ENCODE data around the gene ZNF598.

Gene ZNF598

GRCh38 chr16:1991948-1992703, 17.5 kb downstream of the ZNF598 start:
- peak; percentile 96 for DNase-seq (ENCODE audit: low read depth, low spot score)

GRCh38 chr16:1991588-1991947, 18.1 kb downstream of the ZNF598 start:
- no peak for DNase-seq (ENCODE audit: low read depth, low spot score)

- no peak for DNase-seq (ENCODE audit: low read depth, low spot score)
Observed at GRCh38 chr16:1991135-1991551, 18.5 kb downstream of the ZNF598 start.

DNA sequence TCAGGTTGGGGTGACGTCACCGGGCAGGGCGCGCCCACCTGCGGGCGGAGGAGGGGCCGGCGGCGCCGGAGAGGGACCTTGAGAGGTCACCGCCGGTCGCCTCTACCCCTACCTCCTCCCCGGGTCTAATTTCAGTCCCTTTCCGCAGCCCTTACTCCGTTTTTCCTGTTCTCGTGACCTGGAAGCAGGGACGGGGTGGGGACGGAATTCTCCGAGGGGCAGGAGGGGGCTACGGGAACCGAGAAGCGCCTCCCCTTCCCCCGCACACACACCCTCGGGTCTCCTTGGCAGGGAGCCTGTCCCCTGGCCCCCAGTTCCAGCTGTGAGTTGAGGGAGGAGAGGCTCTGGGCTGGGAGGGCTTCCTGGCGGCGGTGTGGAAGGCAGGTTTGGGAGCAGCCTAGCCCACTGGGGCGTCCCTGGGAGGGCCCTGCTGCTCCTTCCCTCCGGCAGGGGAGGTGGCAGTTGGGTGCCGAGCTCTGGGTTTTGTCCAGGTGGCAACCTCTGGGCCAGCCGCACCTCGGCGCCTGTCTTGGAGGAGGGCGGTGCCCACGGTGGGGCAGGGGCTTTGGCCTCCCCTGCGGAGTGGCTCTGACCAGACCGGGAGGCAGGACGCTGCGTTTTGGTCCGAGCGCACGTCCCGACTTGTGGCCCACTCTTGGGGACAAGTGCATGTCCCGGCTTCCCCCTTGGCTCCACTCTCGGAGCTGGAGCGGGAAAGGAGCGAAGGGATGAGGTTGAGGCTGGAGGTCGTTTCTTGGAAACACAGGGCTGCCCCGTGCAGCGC, 19.1 kb downstream of the ZNF598 start:
- no peak for DNase-seq (ENCODE audit: low read depth, low spot score)

- no peak for DNase-seq (ENCODE audit: low read depth, low spot score)
Observed at GRCh38 chr16:1990101-1990350, 19.6 kb downstream of the ZNF598 start.

- DNase-seq (ENCODE audit: low read depth, low spot score) = no peak
Observed at GRCh38 chr16:1989209-1990100, 20.2 kb downstream of the ZNF598 start, which contains the start of gene SYNGR3. SYNGR3 (plus strand) TSS chr16:1989970; CDS start chr16:1990103, 133 bp downstream.

- DNase-seq (ENCODE audit: low read depth, low spot score) = no peak
Observed at GRCh38 chr16:1987198-1987597, 22.4 kb downstream of the ZNF598 start.

- DNase-seq (ENCODE audit: low read depth, low spot score) = no peak
Observed at GRCh38 chr16:1985466-1986150, 24.0 kb downstream of the ZNF598 start.

GRCh38 chr16:1984347-1985225, 25.0 kb downstream of the ZNF598 start:
- DNase-seq (ENCODE audit: low read depth, low spot score) = no peak

DNA sequence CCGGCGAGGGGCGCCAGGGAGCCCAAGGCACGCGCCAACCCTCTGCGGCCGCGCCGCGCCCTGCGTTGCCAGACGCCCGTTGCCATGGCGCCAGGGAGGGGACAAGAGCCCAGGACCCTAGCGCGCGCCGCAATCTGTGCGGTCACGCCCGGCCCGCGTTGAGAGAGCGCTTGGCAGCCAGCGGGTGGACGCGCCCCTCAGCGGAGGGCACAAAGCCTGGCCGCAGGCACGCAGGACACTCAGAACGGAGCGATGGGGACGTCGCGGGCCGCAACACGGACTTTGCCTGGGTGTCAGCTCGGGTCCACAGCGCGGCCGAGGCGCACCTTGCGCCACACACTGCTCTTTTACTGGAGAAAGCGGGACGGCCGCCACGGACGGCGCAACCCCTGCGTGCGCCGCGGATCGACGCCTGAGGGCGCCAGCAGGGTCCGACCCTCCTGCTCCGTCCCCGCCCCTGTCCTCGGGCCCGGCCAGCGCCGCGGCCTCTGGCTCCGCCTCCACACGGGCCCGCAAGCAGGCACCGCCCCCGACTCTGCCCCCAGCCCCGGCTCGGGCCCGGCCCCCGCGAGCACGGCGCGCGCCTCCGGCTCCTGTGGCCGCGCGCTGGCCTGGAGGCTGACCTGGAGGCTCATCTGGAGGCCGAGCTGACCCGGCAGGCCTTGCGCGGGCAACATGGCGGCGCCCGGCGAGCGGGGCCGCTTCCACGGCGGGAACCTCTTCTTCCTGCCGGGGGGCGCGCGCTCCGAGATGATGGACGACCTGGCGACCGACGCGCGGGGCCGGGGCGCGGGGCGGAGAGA, 25.9 kb downstream of the ZNF598 start, which contains the start of gene GFER:
Gene GFER, plus strand, starts transcription at position 650 of the 803 bp plus-strand sequence. Its CDS starts 26 bp downstream, at position 676.
- DNase-seq (ENCODE audit: low read depth, low spot score) = peak; percentile 97

GRCh38 chr16:1982991-1983543, 26.6 kb downstream of the ZNF598 start:
- DNase-seq (ENCODE audit: low read depth, low spot score) = no peak

- DNase-seq (ENCODE audit: low read depth, low spot score) = no peak
Observed at GRCh38 chr16:1982013-1982433, 27.6 kb downstream of the ZNF598 start.

DNA sequence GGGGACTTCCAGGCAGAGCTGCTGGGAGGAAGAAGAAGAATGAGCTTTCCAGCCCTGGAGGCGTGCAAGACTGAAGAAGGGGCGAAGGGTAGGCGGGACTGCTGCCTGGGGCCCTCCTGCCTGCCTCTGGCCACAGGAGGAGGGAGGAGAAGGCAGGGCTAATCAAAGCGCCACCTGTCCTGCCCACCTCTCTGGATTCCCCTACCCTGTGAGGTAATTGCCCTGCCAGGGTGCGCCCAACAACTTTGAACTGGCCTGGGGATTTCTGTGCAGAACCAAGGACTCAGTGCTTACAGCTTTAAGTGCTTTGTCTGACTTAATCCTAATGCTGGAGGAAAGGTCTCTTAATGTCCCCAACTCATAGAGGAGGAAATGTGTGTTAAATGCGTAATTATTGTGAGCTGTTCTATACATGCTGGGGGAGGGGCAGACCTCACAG, 28.2 kb downstream of the ZNF598 start, which contains the start of gene NOXO1:
Gene NOXO1, minus strand, starts transcription at position 72 of the 439 bp plus-strand sequence. CDS start 290 bp downstream, outside the sequence.
- DNase-seq (ENCODE audit: low read depth, low spot score) = no peak

GRCh38 chr16:1980770-1981087, 28.9 kb downstream of the ZNF598 start:
- DNase-seq (ENCODE audit: low read depth, low spot score) = no peak

DNA sequence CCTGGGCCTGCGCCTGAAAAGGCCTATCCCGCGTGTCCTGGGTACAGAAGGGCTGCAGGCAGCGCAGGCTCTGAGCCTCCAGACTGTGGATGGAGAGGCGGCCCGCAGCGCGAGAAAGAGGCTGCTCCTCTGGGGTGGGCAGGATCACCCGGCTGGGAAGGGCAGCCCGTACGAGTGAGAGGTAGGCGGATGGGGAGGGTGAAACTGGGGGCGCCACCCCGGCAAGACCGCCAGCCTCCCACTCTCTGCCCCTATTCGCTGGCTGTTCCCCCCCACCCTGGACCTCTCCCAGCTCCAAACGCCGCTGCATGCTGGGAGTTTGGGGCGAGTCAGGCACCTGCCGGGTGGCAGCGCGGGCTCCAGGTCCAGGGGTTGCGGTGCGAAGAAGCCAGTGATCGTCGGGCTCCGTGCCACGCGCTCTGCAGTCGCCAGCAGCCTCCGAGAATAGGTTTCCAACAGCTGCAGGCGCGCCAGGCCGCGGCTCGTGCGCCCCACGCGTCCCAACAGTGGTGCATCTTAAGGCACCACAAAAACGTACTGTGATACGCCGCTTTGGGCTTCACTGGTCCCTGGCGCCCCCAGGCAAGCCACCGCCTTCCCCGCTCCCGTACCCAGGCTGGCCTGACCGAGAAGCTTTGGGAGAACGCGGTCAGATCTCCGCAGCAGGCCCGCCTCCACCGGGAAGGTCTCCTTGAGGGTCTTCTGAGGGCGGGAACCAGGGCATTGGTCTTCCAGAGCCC, 29.4 kb downstream of the ZNF598 start:
- DNase-seq (ENCODE audit: low read depth, low spot score) = no peak

GRCh38 chr16:1979271-1980029, 30.2 kb downstream of the ZNF598 start:
- DNase-seq (ENCODE audit: low read depth, low spot score) = peak; percentile 25

DNA sequence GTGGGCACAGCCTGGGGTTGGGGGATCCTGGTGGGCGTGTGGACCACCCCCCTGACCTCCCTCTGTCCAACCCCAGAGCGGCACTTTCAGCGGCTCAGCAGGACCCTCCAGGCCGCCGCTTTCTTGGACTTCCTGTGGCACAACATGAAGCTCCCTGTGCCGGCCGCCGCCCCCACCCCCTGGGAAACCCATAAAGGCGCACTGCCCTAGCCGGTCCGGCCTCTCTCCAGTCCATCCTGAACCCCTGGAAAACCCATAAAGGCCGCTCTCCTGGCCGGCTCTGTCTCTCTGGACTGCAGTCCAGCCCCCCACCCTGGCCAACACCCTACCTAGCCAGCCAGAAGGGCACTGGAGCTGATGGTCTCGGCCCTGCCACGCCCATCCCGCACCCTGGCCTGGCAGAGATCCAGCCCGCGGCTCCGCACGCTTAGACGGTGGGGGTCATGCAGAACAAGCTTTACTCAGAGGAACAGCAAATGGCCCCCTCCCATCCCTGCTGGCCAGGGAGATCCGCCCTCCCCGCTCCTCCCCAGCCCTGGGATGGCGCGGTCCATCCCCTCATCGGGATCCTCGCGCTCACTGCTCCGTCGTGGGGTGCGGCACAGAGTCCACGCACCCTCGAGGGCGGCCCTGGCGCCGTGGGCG, 31.0 kb downstream of the ZNF598 start:
- no peak for DNase-seq (ENCODE audit: low read depth, low spot score)
